ENCODE measurements around the gene TICRR.
A peak's percentile ranks its signal among the peaks of the same experiment; 100 is the strongest.

The TICRR gene

GRCh38 chr15:89649013-89649625 is 73.8 kb downstream of the TICRR start:
- Mint-ChIP-seq H3K36me3 (no peaks in the 10 kb centered on the region), H3K27me3 (peaks cover 9% of the 10 kb centered on the region), H3K27ac (no peak overlapping the region), H3K9me3 (ENCODE audit: low read depth) (no peaks in the 10 kb centered on the region), H3K4me1 (ENCODE audit: low read depth) (no peaks in the 10 kb centered on the region), H3K4me3 (no peak overlapping the region)

GRCh38 chr15:89649716-89650115 is 74.4 kb downstream of the TICRR start:
- peaks cover 15% of the 10 kb centered on the region for H3K27me3 Mint-ChIP-seq

DNA sequence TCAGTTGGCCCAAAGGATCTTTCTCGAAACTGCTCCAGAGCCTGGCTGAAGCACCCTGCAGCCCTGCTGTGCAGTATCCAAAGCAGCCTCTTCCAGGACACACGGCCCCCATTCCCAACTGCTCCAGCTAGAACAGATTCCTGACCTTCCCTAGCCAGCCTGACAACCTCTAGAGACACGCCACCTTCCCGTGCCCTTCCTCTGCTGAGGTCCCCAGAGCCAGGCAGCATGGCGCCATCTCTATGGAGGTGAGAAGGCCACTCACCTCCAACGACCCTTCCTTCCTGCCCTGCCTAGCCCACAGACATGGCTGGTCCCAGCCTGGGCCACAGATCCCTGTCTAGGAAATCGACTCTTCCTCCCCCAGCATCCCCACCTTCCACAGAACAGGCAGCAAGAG is 76.9 kb downstream of the TICRR start:
- Mint-ChIP-seq H3K36me3 (no peaks in the 10 kb centered on the region), H3K4me1 (ENCODE audit: low read depth) (peaks cover 13% of the 10 kb centered on the region), H3K9me3 (ENCODE audit: low read depth) (no peaks in the 10 kb centered on the region), H3K27me3 (peaks cover 26% of the 10 kb centered on the region), H3K4me3 (no peak overlapping the region), H3K27ac (no peak overlapping the region)

More at GRCh38 chr15:89649716-89650115, 74.4 kb downstream of the TICRR start:
- peaks cover 5% of the 10 kb centered on the region for H3K4me1 Mint-ChIP-seq (ENCODE audit: low read depth)
- no peak overlapping the region for H3K27ac Mint-ChIP-seq
- H3K36me3 Mint-ChIP-seq, result no peaks in the 10 kb centered on the region
- H3K4me3 Mint-ChIP-seq, result no peak overlapping the region
- no peaks in the 10 kb centered on the region for H3K9me3 Mint-ChIP-seq (ENCODE audit: low read depth)

DNA sequence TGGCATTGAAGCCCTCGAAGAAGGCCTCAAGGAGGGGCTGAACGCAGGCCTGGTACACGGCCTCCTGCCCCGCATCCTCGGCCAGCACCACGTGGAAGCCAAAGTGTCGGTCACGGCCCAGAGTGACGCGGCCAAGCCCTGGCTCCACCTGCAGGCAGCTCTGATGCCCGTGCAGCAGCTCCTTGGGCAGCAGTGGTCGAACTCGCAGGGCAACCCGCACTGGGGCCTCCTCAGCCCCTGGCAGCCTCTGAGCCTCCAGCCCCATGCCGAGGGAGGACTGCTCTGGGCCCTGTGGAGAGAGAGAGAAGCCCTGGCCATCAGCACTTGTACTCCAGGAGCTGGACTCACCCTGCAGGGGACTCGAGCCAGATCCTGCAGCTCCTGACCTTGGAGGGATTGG is 77.4 kb downstream of the TICRR start:
- peaks cover 29% of the 10 kb centered on the region for H3K27me3 Mint-ChIP-seq
- no peak overlapping the region for H3K27ac Mint-ChIP-seq

DNA sequence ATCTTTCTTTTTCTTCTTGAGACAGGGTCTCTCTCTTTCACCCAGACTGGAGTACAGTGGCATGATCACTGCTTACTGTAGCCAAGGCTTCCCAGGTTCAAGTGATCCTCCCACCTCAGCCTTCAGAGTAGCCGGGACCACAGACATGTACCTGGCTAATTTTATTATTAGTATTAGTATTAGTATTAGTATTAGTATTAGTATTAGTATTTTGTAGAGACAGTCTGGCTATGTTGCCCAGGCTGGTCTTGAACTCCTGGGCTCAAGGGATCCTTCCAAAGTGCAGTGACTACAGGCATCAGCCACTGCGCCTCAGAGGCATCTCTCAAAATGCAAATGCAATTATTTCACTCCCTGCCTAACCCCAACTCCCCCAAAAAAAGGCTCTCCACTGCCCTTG is 78.3 kb downstream of the TICRR start:
- H3K9me3 Mint-ChIP-seq (ENCODE audit: low read depth), result no peaks in the 10 kb centered on the region
- no peak overlapping the region for H3K27ac Mint-ChIP-seq
- H3K4me1 Mint-ChIP-seq (ENCODE audit: low read depth), result peaks cover 13% of the 10 kb centered on the region
- peak overlapping the region; percentile 32 for H3K4me3 Mint-ChIP-seq
- H3K36me3 Mint-ChIP-seq, result no peaks in the 10 kb centered on the region
- peaks cover 31% of the 10 kb centered on the region for H3K27me3 Mint-ChIP-seq

More for the DNA sequence above, 77.4 kb downstream of the TICRR start:
- H3K9me3 Mint-ChIP-seq (ENCODE audit: low read depth), result no peaks in the 10 kb centered on the region
- peaks cover 13% of the 10 kb centered on the region for H3K4me1 Mint-ChIP-seq (ENCODE audit: low read depth)
- H3K4me3 Mint-ChIP-seq, result no peak overlapping the region
- no peaks in the 10 kb centered on the region for H3K36me3 Mint-ChIP-seq

DNA sequence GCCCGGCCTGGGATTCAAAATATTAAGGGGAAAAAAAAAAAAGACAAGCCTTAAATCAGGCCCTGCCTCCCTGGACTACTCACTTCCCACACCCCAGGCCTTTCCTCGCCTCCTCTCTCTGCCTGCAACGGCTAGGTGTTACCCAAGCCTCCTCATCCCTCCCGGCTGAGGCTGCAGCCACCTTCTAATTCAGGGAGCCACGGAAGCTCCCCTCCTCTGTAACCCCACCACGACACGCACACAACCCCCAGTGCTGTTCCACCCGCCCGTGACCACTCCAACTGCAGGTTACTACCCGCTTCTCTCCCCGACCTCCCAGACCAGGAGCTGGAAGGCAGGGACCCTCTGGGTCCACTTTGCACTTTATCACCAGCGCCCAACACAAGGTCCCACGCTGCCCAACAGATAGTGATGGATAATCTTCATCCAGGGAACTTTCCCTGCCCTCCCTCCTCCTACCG is 79.1 kb downstream of the TICRR start:
- no peak overlapping the region for H3K27ac Mint-ChIP-seq

DNA sequence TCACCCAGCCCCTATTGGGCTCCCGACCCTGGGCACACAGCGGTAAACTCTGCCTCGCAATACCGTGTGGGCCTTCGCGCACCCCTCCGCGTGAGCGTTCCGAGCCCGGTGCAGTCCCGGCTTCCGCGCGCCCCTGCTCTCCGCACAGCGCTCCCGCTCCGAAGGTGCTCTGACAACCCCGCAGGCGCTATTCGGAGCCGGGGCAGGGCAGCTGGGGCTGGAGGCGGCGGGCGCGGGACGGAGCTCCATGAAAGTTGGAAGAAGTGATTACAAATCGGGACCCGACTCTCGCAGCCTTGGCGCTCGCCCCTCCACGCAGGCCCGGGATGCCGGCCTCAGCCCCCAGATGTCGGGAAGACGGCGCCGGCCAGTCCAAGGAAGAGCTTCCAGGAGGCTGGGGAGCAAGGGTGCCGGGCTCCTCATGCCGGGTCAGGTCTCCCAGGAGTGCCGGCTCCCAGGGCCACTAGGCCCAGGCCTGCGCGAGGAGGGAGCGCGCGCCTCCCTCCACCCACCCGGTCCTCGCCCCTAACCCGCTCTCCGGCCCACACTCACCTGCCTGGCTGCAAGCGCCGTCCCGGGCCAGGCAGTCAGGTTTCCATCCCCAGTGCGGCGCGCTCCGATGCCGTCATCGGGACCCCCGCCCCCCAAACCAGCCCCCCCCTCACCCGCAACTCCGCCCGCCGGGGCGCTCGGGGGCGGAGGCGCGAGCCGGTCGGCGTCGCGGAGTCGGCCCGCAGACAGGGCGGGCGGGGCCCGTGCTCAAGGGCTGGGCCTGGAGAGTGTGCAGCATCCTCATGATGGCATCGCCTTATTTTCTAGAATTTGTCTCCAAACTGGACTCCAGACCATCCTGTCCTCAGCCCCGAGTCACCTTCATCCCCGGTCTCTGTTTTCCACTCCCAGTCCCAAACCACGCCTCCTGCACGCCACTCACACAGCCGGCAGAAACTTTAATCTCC is 79.9 kb downstream of the TICRR start, which contains the start of gene KIF7:
Gene KIF7 (minus strand): TSS at position 621 of the 959 bp plus-strand sequence. CDS start 2,537 bp downstream, outside the sequence.
- Mint-ChIP-seq H3K36me3 (no peaks in the 10 kb centered on the region), H3K4me1 (ENCODE audit: low read depth) (peaks cover 13% of the 10 kb centered on the region), H3K27me3 (peaks cover 38% of the 10 kb centered on the region), H3K27ac (peak within 1 kb of the TSS; percentile 28), H3K9me3 (ENCODE audit: low read depth) (no peaks in the 10 kb centered on the region), H3K4me3 (peak within 1 kb of the TSS; percentile 84)

More for the DNA sequence above, 79.1 kb downstream of the TICRR start:
- H3K4me1 Mint-ChIP-seq (ENCODE audit: low read depth), result peaks cover 13% of the 10 kb centered on the region
- H3K4me3 Mint-ChIP-seq, result peak overlapping the region; percentile 82
- no peaks in the 10 kb centered on the region for H3K9me3 Mint-ChIP-seq (ENCODE audit: low read depth)
- peaks cover 35% of the 10 kb centered on the region for H3K27me3 Mint-ChIP-seq
- H3K36me3 Mint-ChIP-seq, result no peaks in the 10 kb centered on the region

DNA sequence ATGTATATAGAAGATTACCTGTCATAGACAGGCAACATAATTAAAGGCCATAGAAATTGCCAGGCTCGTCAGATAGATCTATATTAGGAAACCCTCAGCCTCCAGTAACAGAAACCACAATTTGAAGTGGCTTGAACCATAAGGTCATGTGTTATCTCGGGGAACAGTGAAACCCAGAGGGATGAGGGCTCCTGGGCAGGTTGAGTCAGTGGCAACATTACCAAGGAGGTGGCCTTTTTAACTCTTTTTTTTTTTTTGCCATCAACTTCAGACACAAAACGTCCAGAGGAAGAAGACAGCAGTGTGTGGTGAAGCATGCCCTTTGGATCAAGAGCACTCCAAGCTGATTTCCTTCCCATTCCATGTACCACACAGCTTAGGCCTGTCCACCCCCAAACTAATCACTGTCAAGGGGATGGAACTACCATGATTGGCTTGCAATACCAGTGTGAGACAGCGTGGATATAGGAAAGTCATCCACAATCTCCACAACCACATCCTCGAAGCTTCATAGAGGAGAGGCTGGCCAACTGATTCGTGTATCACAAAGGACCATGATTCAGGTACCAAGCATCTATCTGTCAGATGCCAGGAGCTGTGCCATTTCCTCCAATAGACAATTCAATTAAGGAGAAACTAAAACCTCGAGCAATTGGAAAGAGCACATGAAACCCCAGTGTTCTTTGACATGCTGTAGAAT is 81.0 kb downstream of the TICRR start:
- Mint-ChIP-seq H3K9me3 (ENCODE audit: low read depth) (no peaks in the 10 kb centered on the region), H3K27ac (no peak overlapping the region), H3K4me3 (peak overlapping the region; percentile 84), H3K4me1 (ENCODE audit: low read depth) (peaks cover 13% of the 10 kb centered on the region), H3K36me3 (no peaks in the 10 kb centered on the region), H3K27me3 (peaks cover 38% of the 10 kb centered on the region)

GRCh38 chr15:89657686-89658200 is 82.5 kb downstream of the TICRR start:
- H3K4me1 Mint-ChIP-seq (ENCODE audit: low read depth), result peaks cover 13% of the 10 kb centered on the region
- no peak overlapping the region for H3K27ac Mint-ChIP-seq
- H3K9me3 Mint-ChIP-seq (ENCODE audit: low read depth), result no peaks in the 10 kb centered on the region
- H3K27me3 Mint-ChIP-seq, result peaks cover 40% of the 10 kb centered on the region
- H3K36me3 Mint-ChIP-seq, result no peaks in the 10 kb centered on the region
- H3K4me3 Mint-ChIP-seq, result no peak overlapping the region

GRCh38 chr15:89659295-89659694 is 84.0 kb downstream of the TICRR start:
- H3K4me1 Mint-ChIP-seq (ENCODE audit: low read depth), result peaks cover 13% of the 10 kb centered on the region
- no peak overlapping the region for H3K4me3 Mint-ChIP-seq
- peaks cover 36% of the 10 kb centered on the region for H3K27me3 Mint-ChIP-seq
- H3K9me3 Mint-ChIP-seq (ENCODE audit: low read depth), result no peaks in the 10 kb centered on the region
- H3K36me3 Mint-ChIP-seq, result no peaks in the 10 kb centered on the region
- no peak overlapping the region for H3K27ac Mint-ChIP-seq

GRCh38 chr15:89660556-89660955 is 85.3 kb downstream of the TICRR start:
- Mint-ChIP-seq H3K4me1 (ENCODE audit: low read depth) (peaks cover 10% of the 10 kb centered on the region), H3K27ac (no peak overlapping the region), H3K4me3 (no peak overlapping the region), H3K9me3 (ENCODE audit: low read depth) (no peaks in the 10 kb centered on the region), H3K27me3 (peaks cover 38% of the 10 kb centered on the region), H3K36me3 (no peaks in the 10 kb centered on the region)

DNA sequence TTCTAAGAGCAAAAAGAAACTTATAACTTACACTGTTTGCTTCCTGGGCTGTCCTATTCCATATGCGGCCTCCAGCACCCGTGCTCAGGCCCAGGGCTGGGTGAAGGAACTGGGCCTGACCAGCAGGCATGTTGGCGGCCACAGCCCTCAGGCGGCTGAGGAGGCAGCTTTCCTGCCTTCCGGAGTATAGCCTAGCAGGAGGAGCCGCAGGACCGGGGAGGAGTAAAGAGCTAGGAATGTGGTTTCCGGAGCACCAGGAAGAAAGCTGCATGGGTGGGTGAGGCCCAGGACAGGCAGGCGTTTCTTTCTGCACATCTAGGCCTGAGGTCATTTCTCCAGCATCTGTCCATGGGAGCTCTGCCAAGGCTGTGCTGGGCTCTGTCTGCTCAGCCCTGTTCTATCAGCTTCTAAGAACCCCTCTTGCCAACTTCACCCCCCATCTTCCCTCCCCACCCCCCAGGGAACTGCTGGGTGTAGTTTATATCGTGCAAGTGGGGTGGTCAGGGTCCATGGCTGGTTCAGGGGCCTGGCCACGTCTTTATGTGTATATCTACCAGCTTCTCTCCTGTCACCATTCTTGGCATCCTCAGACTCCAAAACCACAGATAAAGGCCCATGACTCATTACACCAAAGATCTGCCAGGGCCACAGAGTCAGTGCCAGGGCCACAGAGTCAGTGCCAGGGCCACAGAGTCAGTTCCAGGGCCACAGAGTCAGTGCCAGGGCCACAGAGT is 87.8 kb downstream of the TICRR start:
- Mint-ChIP-seq H3K27me3 (peaks cover 23% of the 10 kb centered on the region), H3K4me3 (no peak overlapping the region), H3K27ac (no peak overlapping the region), H3K9me3 (ENCODE audit: low read depth) (no peaks in the 10 kb centered on the region), H3K4me1 (ENCODE audit: low read depth) (peaks cover 4% of the 10 kb centered on the region), H3K36me3 (no peaks in the 10 kb centered on the region)

- Mint-ChIP-seq H3K9me3 (ENCODE audit: low read depth) (no peaks in the 10 kb centered on the region), H3K4me3 (peak overlapping the region; percentile 44), H3K4me1 (ENCODE audit: low read depth) (peaks cover 4% of the 10 kb centered on the region), H3K36me3 (no peaks in the 10 kb centered on the region), H3K27me3 (peaks cover 17% of the 10 kb centered on the region), H3K27ac (no peak overlapping the region)
These were observed 89.4 kb downstream of the TICRR start for GRCh38 chr15:89664441-89665350.
